GM21717 (cell line): Measurements from ENCODE around the gene SCIMP.
"Not testable (repeated sequence)": the region's sequence is repeated elsewhere in the genome, so short reads cannot be mapped to it uniquely, and the experiment has no call there.

Experiments used
- ATAC-seq: cut with Tn5 transposase; IDR thresholded peaks from one replicate; pipeline ENCODE4 v1.9.1; 2021; ENCODE audit warnings: mild to moderate bottlenecking, moderate library complexity; ENCODE audit not compliant: unreplicated experiment

SCIMP gene

DNA sequence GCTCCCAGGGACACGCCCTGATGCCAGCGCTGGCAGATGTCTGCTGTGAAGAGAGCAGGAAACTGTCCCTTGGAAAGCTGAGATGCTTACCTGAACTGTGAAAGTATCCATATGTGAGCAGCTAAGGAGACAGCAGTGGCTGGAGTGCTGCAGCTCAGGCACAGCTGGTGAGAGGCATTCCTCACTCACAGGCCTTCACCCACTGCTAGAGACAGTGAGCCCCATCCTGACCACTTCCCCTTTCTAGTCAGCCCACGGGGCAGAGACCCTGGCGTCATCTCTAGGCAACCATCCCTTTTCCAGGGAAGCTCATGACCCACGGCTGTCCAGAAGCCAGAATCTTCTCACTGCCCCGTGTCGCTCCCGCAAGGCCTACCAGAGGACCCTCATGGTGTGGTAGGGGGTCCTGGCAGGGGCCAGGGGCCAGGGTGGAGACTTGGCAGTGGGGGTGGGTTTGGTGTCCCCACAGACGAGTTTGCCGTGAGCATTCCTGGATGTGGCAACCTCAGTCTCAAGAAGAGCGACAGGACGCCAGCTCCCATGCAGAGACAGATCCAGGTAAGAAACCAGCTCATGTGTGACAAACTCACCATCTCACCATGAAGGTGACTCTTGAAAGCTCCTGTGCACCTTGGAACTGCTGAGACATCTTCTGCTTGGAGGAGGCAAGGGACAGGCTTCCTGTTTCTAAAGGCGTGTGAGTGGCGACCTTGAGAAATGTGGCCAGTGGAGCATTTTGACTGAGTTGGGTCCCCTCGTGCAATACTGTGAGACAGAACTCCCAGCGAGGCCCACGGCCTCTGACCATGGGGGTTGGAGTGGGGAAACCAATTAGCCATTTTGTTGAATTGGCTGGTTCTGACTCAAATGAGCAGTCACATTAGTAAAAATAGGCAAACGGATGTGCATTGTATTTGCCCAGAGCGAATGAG lies at the start of gene SCIMP:
Gene SCIMP (minus strand): TSS at position 216 of the 932 bp plus-strand sequence. CDS start 105 bp downstream, at position 111.
- peak; percentile 50 for ATAC-seq

DNA sequence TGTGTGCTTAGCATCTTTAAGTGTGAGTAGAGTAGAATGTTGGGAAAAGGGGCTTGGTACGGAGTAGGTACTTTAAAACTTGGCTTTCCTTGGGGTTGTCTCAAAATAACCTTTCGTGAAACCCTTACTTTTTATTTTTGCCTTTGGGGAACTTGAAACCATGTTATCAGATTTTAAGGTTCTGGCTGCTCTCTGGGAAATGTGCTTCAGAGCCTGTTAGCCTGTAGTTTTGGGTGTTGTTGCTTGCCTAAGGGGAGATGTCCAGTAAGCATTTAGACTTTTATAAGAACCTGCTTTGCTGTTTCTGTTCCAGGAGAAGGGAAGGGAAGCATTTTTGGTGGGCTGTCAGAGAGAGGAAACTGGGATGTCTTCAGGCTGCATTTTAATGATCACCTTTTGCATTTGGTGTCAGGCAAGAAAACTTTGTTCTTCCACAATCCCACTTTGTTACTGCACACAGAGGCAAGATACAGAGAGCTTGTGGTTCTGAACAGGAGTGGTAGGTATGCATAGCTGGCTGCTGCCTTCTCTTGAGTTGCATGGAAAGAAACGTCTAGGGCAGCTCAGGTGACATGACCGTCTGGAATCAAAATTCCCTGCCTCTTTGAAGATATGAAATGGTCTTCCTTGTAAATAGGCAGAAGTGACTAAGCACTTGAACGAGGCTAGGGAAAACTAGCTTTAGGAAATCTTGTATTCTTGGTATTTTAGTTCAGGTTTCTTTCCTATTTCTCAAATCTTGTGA lies 49.1 kb upstream of the SCIMP start:
- ATAC-seq: no peak

DNA sequence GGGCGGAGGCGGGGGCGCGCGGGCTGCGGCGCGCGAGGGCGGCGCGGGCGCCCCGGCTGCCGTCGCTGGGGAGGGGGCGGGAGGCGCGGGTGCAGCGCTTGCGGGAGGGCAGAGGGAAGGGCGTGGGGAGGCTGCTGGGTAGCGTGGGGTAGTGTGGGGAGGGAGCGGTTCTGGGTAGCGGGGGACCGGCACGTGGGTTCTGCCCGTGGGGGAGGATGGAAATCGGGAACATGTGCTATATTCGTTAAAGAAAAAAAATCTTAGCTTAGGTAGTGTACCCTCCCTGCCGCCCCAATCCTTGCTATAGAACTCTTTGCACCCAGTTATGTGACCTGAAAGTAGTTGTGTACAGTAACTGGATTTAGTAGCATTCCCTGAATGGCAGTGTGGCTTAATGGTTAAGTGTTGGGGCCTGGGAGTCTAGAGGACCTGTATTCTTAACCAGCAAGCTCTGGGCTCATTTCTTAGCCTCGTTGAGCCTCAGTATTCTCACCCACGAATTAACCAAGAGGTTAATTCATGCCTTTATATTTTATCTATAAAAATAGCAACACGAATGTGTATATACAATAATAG lies 48.1 kb upstream of the SCIMP start:
- ATAC-seq: no peak

DNA sequence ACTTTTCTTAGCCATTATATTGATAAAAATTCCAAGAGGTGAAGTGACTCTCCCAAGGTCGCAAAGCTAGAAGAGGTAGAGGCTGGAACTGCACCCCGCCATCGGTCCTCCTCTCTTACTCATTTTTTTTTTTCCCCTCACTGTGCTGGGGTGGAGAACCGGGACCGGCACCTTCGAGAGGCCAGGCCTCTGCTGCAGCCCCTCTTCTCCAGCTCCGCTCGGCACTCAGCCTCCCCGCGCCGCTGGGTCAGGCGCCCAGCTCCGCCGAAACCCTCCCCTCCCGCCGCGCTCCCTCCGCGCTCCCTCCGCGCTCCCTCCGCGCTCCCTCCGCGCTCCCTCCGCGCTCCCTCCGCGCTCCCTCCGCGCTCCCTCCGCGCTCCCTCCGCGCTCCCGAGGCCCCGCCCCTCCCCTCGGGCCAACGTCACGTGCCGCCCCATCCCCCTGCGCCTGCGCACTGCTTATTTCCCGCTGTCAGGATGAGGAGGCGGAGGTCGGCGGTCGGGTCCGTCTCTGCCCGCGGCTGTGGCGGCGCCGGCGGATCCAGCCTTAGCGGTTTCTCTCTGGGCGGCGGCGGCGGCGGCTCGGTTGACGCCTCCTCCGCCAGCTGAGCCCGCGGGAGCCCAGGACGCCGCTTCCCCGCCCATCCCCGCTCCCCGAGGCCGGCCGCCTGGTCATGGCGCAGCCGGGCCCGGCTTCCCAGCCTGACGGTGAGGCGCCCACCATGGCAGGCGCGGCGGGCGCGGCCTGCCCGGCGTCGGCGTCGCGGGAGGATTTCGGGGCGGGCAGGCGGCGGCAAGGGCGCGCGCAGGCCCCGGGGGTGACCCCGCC lies 47.4 kb upstream of the SCIMP start, which contains the start of gene RABEP1:
Gene RABEP1 (plus strand): TSS at position 471 of the 828 bp plus-strand sequence. CDS start 203 bp downstream, at position 674.
- ATAC-seq: peak; percentile 43

DNA sequence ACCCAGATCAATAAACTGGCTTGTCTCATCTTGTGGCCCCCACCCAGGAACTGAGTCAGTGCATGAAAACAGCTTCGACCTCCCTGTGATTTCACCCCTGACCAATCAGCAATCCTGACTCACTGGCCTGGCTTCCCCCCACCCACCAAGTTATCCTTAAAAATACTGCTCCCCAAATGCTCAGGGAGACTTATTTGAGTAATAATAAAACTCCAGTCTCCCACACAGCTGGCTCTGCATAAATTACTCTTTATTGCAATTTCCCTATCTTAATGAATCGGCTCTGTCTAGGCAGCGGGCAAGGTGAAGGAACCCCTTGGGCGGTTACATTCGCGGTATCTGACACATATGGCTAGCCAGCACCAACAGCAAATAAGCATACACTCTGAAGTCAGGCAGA lies 37.7 kb upstream of the SCIMP start:
- ATAC-seq: no peak

DNA sequence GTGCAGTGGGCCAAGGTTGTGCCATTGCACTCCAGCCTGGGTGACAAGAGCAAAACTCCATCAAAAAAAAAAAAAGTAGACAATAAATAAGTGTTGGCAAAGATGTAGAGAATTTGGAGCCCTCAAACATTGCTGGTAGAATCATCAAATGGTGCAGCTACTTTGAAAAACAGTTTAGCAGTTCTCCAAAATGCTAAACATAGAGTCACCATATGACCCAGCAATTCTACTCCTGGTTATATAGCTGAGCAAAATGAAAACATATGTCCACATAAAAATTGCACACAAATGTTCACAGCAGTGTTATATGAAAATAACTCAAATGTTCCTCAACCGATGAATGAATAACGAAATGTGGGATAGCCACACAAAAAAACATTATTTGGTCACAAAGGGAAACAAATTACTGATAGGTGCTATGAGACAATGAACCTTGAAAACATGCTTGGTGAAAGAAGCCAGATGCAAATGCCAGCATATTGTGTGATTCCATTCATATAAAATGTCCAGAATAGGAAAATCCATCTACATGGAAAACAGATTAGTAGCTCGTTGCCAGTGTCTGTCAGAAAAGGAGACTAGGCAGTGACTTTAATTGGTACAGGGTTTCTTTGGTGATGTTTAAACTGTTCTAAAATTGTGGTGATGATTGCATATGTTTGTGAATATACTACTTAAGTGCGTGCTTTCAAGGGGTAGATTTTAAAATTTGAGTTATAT lies 34.7 kb upstream of the SCIMP start:
- ATAC-seq: no peak

DNA sequence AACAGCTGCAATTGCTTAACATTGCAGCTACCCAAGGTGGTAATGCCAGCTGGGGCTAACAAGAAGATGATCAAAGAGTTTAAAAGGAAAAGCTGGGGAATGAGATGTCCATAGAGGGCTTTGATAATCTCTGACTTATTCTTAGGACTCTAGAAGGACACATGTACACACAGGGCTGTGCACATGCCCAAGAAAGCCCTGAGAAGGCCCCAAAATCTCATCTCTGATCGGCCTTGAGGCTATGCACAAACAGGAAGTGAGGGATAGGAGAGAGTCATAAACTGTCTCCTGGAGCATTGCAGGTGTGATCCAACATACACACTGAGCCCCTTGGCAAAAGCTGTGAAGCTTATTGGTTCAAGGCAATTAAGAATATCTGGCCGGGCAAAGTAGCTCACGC lies 30.2 kb upstream of the SCIMP start:
- no peak for ATAC-seq

DNA sequence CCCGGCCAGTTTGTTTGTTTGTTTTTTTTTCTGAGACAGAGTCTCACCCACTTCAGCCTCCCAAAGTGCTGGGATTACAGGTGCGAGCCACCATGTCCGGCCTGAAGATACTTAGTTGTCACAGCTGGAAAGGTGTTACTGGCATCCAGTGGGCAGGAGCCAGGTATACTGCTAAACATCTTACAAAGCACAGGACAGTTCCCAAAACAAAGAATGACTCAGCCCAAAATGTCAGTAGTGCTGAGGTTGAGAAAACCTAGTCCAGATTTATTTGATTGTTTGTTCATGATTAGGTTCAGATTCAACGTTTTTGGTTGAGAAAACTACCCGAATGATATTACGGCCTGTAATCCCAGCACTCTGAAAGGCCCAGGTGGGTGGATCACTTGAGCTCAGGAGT lies 28.8 kb upstream of the SCIMP start:
- no peak for ATAC-seq

DNA sequence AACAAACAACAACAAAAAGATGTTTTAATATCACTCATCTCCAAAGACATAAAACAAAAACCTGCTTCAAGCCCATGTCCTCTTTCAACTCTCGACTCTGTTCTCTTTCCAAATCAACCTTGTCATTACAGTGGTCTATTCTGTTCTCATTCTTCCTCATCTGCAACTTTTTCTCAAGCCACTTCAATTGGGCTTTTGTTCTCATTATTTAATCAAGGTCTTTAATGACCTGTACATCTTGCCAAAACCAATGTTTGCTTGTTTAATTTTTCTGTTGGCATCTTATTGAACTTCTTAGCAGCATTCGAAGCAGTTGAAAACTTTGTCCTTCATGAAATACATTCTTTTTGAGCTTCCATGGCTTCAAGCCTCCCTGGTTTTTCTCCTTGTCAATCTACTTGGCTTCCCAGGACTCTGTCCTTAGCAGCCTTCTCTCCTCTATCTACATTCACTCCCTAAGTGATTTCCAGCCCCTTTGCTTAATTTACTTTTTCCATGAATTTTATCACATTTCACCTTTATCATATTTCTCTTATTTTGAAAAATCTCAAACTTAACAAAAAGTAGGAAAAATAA lies 27.8 kb upstream of the SCIMP start:
- ATAC-seq: no peak

DNA sequence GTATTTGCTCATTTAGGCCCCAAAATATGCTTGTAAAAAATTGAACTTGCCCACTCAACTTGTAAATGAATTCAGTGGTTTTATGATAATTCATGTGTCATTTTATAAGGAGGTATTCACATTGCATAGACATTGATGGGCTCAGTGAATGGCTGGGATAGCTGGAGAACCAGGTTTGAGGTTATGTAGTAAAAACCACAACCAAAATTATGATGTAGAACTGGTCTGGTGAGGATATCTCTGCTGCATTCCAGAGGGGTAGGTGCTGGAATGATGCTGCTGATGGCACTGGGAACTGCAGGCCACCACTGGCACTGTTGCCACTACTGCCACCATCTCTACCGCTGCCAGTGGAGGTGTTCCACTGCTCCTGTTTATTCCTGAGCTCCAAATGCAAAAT lies 25.9 kb upstream of the SCIMP start:
- ATAC-seq: no peak

DNA sequence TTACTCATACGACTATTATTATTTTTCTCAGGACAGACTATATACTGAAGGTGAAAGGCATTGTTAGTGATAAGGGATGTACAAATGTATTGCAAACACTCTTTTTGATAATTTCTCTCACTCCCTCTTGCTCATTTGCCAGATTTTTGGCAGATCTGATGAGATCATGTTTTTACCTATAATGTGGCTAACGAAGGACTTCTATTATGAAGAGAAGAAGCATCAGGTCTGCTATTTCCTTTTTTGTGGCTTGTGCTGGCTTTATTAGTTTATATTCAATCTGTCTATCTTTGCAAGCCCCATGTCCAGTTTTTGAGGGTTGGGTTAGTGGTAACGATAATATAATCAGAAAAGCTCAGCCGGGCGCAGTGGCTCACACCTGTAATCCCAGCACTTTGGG lies 22.5 kb upstream of the SCIMP start:
- no peak for ATAC-seq

DNA sequence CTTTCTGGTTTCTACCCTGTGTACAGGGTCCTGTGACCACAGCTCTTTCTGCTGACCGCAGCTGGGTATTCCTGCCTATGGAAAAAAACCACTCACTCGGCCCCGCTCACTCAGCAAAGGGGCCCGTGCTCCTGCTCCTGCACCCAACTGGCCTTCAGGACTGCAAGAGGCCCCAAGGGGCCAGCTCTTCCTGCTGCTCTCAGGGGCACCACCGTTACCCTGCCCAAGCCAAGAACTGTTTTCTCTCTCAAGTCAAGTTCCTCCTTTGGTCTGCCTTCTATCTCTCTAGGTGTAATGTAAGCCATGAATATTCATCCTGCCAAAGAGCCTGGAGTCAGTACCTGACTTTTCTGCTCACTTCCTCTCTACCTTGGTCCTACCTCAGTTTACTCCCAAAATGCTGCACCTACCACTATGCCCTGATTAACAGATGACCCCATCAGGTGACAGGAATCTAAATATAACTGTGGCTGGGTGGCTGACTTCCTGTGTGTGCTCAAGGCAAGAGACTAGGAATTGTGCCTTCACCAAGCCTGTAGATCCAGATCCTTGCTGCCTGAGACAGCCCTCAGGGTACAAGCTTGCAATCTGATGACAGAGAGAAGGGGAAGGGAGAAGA lies 20.4 kb upstream of the SCIMP start:
- no peak for ATAC-seq

DNA sequence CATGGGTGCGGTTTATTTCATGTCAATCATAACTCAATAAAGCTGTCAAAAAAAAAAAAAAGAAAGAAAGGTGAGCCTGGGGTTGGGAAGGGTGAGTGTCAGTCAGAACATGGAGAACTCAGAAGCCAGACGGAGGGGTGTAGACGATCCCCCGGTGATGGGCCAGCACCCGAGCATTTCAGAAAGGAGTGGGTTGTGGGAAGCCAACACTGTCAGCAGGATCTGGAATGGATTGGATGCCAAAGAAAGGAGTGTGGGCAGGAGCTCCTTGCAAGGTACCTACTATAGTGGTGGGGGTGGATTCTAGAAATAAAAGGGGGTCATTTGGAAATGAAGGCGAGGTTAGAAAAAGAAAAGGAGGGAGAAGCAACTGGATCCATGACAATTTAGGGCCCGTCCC lies 19.8 kb upstream of the SCIMP start:
- no peak for ATAC-seq

DNA sequence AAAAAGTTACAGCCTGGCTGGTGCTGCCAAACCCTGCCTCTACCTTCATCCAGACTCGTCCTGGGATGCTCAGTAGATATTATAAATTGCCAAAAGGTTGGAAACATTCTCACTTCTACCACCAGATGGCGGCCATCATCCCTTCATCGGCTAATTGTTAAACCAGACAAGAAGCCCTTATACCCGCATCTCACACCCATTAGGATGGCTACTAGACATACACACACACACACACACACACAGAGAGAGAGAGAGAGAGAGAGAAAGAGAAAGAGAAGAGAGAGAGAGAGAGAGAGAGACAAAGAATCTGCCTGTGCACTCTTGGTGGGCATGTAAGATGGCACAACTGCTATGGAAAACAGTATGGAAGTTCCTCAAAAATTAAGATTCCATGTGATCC lies 15.0 kb upstream of the SCIMP start:
- ATAC-seq: no peak

DNA sequence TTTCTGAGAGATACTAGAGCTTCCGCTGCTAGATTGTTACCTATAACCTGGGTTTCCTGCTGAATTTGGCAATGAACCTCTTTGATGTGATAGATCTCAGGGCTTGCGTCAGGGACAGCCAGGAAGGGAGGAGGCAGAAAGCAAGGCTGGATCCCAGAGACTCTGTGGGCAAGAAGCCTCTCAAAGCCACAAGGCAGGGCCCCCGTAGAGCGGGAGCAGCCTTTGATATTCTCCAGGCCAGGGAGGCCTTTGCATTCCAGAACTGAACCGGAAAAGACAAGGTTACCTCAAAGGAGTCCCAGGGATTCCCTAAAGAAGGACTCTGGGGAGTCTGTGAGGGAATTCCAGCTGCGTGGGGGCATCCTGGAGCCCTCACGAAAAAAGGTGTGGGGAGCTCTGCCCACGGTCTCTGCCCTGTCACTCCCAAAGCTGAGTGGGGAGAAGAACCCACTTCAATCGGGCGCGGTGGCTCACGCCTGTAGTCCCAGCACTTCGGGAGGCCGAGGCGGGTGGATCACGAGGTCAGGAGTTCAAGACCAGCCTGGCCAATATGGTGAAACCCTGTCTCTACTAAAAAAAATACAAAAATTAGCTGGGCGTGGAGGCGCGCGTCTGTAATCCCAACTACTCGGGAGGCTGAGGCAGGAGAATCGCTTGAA lies 14.3 kb upstream of the SCIMP start:
- no peak for ATAC-seq

DNA sequence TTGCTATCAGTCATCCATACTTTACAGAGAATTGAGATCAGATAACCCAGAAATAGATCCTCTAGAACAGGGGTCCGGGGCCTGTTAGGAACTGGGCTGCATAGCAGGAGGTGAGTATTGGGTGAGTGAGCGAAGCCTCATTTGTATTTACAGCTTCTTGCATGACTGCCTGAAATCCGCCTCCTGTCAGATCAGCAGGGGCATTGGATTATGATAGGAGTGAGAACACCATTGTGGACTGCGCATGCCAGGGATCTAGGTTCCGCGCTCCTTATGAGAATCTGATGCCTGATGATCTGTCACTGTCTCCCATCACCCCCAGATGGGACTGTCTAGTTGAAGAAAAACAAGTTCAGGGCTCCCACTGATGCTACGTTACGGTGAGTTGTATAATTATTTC lies 13.0 kb upstream of the SCIMP start:
- no peak for ATAC-seq

DNA sequence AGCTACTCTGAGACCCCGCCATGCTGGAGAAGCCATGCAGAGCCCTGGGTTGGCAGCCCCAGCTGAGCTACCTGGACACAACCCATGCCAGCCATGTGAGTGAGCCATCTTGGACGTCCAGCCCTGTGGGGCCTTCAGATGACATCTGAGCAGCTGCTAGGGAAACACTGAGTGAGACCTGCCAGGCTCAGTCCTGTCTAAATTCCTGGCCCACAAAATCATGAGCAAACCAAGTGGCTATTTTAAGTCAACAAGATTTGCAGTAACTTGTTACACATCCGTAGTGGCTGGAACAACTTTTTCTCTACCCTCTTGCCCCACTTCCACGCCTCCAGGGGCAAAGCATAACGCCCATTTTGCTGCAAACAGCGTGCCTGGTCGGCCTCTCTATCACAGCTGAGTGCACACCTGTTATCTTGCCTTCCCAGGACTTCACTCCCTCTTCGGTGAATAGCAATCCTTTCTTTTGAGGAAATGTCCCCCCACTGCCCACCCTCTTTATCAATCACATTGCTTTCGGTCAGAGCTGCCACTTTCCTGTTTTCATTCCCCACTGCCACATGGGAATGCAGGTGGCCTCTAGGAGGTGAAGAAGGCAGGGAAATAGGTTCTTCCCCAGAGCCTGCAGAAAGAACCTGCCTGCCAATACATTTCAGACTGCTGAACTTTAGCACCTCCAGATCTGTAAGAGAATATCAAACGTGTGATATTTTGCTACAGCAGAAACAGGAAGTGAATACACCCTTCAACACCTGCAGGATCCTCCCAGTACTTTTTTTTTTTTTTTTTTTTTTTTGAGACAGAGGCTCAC lies 7.4 kb upstream of the SCIMP start:
- no peak for ATAC-seq

DNA sequence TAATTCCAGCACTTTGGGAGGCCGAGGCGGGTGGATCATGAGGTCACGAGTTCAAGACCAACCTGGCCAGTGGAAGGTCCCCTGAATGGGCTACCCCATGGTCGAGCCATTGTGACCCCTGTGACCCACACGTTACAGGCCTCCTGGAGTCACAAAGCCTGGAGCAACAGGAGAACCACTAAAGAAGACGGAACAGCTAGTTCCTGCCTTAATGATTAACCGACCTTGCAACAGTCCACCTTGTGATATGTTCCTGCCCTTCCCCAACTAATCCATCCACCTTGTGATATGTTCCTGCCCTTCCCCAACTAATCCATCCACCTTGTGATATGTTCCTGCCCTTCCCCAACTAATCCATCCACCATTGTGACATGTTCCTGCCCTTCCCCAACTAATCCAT lies 5.1 kb upstream of the SCIMP start:
- ATAC-seq: not testable (repeated sequence)
